D721Med (cell line): Measurements from ENCODE around the gene KL.

Experiments
- DNase-seq: peaks from one replicate; pipeline ENCODE4 v3.0.0; 2011; ENCODE audit warnings: low spot score; ENCODE audit not compliant: insufficient read length
- FAIRE-seq: peaks from 2 replicates; lab custom pipeline; 2011; peaks lifted over from hg19 to GRCh38; lab: Jason Lieb, UNC
- CTCF ChIP-seq: IDR thresholded peaks from 2 replicates; pipeline ENCODE4 v1.5.1; 2012; ENCODE audit warnings: mild to moderate bottlenecking, control low read depth; ENCODE audit not compliant: insufficient read depth; ENCODE audit errors: missing control alignments

KL gene

GRCh38 chr13:33016414-33017322 is at the start of gene KL:
KL (plus strand) TSS chr13:33016423; CDS start chr13:33016441, 18 bp downstream.
- FAIRE-seq (no peak), DNase-seq (no peak)
- no peak for TF ChIP-seq CTCF

- no peak for DNase-seq
- no peak for FAIRE-seq
- no peak for TF ChIP-seq CTCF
Observed at GRCh38 chr13:32967584-32968182, 48.5 kb upstream of the KL start.

- no peak for FAIRE-seq
- TF ChIP-seq CTCF, result no peak
- no peak for DNase-seq
Observed at GRCh38 chr13:32968316-32968715, 47.9 kb upstream of the KL start.

- TF ChIP-seq CTCF, result no peak
- DNase-seq (no peak), FAIRE-seq (no peak)
Observed at GRCh38 chr13:32968793-32969192, 47.4 kb upstream of the KL start.

GRCh38 chr13:32969516-32969941 is 46.7 kb upstream of the KL start:
- TF ChIP-seq CTCF, result no peak
- FAIRE-seq (no peak), DNase-seq (no peak)

- FAIRE-seq (no peak), DNase-seq (no peak)
- no peak for TF ChIP-seq CTCF
Observed at GRCh38 chr13:32976056-32976805, 40.0 kb upstream of the KL start.
